GM19455 (cell line): ENCODE data around the gene CHPF2.

Source experiments
- ATAC-seq: cut with Tn5 transposase; IDR thresholded peaks from one replicate; pipeline ENCODE4 v1.9.1; 2021; ENCODE audit not compliant: unreplicated experiment

CHPF2 gene

GRCh38 chr7:151245360-151246101 is 13.2 kb downstream of the CHPF2 start:
- no peak for ATAC-seq

- no peak for ATAC-seq
These were observed 14.0 kb downstream of the CHPF2 start for GRCh38 chr7:151246102-151246850.

- ATAC-seq, result no peak
These were observed 14.7 kb downstream of the CHPF2 start for GRCh38 chr7:151246851-151247580.

DNA sequence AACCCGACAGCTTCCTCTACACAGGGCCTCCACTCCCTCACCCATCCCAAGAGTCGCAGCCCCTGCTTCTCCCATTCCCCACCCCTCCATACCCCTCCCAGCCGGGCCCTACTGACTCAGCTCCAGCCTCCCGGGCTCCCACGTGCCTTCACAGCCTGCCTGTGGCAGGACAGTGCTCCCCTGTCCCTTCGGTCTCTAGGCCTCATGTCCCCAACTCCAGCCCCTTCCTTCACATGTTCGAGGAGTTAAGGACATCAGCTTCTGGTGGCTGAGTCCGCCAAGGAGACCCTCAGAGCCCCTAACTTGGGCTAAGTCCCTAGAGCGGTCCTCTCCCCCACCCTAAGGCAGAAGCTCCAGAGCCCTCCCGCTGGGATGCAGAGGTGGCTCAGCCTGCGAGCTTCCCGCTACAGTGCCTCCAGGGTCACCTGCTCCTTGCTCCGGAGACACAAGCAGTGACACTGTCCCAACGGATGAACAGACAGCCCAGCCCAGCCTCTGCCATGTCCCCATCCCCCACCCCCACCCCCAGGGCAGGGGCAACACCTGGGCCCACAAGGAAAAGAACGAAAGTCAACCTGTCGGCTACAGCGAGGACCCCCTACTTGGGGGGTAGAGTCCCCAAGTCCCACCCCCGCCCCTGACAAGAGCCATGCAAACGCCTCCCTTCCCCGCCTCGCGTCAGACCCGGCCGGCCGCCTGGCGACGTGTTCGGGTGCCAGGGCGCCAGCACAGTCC is 15.5 kb downstream of the CHPF2 start:
- ATAC-seq, result no peak

- ATAC-seq, result no peak
These were observed 16.2 kb downstream of the CHPF2 start, which contains the start of gene SMARCD3 for GRCh38 chr7:151248346-151249033. Gene SMARCD3, minus strand, starts transcription at chr7:151248694. Its CDS starts 132 bp downstream, at chr7:151248562.

- ATAC-seq, result no peak
These were observed 16.9 kb downstream of the CHPF2 start for GRCh38 chr7:151249034-151249731.

- ATAC-seq, result no peak
These were observed 17.4 kb downstream of the CHPF2 start for GRCh38 chr7:151249732-151250072.

DNA sequence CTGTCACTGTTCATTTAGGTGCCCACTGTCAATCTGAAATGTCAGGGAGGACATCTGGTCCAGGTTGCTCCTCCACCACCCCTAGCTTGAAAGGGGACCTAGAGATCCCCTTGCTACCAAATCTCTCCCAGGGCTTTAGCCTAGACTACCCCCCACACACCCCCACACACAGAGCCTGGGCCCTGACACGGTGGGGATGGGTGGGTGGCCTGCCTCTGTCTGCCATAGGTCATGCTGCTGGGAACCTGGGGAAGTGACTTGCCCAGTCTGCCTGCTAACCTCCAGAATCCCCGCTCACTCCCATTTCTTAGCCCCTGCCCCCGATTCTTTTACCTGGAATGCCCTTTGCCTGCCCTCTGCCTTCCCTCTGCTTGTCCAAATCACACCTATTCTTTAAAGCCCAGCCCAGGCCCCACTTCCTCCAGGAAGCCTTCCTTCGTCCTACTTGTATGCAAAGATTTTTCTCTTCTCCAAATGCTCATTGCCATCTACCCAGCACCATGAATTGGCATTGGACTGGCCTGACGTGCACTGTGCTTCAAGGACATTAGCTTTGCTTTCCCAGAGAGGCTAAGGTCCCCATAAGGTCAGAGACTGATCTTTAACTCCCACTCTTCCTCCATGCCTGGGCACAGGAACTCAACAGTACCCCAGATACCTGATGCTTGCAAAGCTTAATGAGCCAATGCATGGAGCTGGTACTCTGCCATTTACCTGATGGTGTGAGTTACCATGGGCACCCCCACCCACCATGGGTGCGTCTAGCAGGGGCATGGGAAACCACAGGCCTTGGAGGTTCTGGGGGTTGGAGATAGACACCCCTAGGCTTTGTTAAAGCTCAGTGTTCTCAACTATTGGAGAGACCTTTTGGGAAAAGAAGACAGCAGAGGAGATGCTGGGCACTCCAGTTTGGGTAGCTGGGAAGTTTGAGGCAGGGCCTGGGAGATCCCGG is 18.2 kb downstream of the CHPF2 start:
- ATAC-seq, result no peak

GRCh38 chr7:151251328-151251688 is 19.0 kb downstream of the CHPF2 start:
- ATAC-seq, result no peak

DNA sequence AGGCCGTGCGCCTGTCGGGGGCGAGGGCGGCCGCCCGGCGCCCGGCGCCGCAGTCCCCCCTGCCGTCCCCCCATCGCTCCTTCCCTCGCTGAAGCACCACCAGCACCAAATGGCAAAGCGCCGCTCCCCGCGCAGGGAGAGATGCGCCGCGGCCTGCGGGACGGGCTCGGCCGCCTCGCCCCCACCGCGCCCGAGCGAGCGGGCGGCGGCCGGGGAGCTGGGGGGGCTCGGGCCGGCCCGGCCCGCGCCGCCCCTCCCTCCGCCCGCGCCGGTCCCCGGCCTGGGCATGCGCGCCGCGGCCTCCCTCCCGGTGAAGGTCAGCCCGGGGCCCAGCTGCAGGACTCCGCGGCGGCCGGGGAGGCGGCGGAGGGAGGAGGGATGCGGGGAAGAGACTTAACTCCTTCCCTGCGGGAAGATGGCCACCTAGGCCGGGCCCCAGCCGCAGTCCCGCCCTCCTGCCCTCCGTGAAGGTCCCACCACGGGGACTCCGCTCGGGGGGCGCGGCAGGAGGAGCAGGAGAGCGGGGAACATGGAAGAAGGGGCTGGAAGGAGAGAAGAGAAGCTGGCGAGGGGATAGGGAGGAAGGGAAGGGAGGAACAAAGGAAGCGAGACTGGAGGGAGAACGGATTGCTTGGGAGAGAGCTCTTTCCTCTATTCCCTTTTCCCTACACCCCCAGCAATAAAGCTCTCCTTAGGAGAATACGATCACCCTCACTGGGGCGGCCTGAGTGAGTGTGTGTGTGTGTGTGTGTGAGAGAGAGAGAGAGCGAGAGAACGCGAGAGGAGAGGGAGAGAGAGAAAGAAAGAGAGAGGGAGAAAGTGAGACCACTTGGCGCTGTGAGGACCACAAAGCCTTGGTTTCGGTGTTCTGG is 19.6 kb downstream of the CHPF2 start:
- ATAC-seq, result no peak

- ATAC-seq, result no peak
These were observed 20.2 kb downstream of the CHPF2 start for GRCh38 chr7:151252561-151252835.

- ATAC-seq, result no peak
These were observed 20.9 kb downstream of the CHPF2 start for GRCh38 chr7:151252961-151253711.

GRCh38 chr7:151254316-151254715 is 22.0 kb downstream of the CHPF2 start:
- ATAC-seq, result no peak

DNA sequence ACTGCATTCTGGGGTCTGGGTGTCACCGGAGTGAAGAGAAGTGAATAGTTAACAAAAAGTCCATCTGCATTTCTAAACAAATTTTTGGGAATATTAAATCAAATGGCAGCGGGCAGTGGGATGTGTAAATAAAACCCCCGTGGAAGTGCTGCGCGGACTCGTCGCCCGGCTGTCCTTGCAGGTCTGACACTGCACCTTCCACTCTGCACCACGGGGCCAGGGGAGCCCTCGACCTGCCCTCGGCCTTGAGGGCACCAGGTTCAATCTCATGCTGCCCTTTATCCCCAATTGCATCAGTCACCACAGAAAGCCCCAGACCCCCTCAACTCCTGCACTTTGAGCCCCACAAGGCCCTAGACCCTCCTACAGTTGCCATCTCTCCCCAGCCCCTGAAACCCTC is 22.6 kb downstream of the CHPF2 start:
- no peak for ATAC-seq

- no peak for ATAC-seq
These were observed 23.1 kb downstream of the CHPF2 start for GRCh38 chr7:151255390-151255789.

DNA sequence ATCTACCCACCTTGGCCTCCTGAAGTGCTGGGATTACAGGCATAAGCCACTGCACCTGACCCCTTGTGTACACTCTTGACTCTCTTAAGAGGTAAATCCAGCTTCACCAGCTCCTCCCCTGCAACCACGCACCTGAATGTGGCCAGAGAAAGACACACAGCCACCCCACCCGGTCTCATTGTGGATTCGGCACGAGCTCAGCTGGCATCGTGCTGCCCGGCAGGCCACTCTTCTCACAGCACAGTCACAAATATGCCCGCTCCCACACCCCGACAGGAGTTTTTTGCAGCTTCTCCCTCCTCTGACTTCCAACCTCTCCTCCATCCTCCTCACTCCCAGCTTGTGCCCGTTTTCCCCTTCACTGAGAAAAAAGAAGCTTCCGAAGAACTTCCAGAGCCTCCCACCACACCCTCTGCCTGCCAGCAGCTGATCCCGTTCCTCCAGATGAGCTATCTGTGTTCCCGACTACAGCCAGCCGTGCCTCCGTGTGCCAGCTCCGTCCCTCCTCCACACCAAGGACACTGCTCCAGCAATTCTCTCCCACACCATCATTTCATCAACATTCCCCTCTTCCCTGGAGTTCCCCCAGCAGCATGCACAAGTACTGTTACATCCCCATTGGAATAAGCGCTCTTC is 24.2 kb downstream of the CHPF2 start:
- no peak for ATAC-seq

- ATAC-seq, result no peak
These were observed 25.7 kb downstream of the CHPF2 start for GRCh38 chr7:151257990-151258389.
